ENCODE results near the gene ABR. TPM values are rescaled to one million over a fixed set of nuclear protein-coding genes. Genes with fewer than 3 reads are reported as not detected.

Gene ABR
- total and polyA plus RNA-seq, 2 of the 13 experiments (the other 11 are each of a cell fraction or from before 2014, with no cell fraction given), result 12.4 to 40.4 TPM

DNA sequence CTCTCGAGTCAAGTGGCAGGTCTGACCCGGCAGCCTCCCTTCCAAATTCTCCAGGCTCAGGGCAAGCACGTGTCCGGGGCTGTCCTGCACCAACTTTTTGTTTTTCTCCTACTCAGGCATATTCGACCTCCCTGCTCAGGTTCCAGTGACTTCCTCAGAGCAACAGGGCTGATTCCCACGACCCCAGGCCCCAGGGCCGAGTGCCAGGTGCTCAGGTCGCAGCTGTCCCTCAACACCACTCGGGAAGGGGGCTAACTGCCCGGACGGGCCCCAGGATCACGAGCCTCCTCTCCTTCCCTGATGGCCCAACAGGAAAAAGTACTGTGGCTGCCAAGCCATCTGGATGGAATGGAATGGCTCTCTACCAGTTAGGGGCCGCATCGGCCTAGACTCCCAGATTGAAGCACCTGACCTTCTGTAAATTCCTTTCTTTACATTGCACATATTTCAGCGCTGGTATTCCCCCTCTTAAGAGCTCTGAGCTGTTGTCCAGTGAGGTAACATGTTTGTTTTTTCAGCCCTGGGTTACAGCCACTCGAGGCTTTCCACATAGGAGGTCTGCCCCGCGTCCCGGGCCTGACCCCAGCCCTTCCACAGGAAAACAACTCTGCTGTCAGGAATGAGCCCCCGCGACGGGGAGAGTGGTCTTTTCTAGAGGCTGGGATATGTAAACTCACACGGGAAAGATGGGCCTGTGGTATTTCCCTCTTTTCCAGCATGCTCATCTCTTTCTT is 225.2 kb downstream of the ABR start (continued):
- TF ChIP-seq, protein P1, sequence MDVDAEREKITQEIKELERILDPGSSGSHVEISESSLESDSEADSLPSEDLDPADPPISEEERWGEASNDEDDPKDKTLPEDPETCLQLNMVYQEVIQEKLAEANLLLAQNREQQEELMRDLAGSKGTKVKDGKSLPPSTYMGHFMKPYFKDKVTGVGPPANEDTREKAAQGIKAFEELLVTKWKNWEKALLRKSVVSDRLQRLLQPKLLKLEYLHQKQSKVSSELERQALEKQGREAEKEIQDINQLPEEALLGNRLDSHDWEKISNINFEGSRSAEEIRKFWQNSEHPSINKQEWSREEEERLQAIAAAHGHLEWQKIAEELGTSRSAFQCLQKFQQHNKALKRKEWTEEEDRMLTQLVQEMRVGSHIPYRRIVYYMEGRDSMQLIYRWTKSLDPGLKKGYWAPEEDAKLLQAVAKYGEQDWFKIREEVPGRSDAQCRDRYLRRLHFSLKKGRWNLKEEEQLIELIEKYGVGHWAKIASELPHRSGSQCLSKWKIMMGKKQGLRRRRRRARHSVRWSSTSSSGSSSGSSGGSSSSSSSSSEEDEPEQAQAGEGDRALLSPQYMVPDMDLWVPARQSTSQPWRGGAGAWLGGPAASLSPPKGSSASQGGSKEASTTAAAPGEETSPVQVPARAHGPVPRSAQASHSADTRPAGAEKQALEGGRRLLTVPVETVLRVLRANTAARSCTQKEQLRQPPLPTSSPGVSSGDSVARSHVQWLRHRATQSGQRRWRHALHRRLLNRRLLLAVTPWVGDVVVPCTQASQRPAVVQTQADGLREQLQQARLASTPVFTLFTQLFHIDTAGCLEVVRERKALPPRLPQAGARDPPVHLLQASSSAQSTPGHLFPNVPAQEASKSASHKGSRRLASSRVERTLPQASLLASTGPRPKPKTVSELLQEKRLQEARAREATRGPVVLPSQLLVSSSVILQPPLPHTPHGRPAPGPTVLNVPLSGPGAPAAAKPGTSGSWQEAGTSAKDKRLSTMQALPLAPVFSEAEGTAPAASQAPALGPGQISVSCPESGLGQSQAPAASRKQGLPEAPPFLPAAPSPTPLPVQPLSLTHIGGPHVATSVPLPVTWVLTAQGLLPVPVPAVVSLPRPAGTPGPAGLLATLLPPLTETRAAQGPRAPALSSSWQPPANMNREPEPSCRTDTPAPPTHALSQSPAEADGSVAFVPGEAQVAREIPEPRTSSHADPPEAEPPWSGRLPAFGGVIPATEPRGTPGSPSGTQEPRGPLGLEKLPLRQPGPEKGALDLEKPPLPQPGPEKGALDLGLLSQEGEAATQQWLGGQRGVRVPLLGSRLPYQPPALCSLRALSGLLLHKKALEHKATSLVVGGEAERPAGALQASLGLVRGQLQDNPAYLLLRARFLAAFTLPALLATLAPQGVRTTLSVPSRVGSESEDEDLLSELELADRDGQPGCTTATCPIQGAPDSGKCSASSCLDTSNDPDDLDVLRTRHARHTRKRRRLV (CRISPR knock-in tag; IDR thresholded peaks at IDR 0.05), result no peak
- TF ChIP-seq HDAC6 (IDR thresholded peaks at IDR 0.05; ENCODE audit: low read depth, low read length) (no peak), MBD4 (IDR thresholded peaks at IDR 0.05; ENCODE audit: borderline replicate concordance, low read length) (no peak), RAD21 (CRISPR knock-in tag; IDR thresholded peaks at IDR 0.05) (no peak), ZNF75D (CRISPR knock-in tag; IDR thresholded peaks at IDR 0.05; ENCODE audit: borderline replicate concordance) (no peak), HNRNPH1 (optimal IDR thresholded peaks at IDR 0.05; ENCODE audit: low read depth, low read length) (no peak), BRCA1 (CRISPR knock-in tag; IDR thresholded peaks at IDR 0.05) (no peak)
- TF ChIP-seq, protein P2, sequence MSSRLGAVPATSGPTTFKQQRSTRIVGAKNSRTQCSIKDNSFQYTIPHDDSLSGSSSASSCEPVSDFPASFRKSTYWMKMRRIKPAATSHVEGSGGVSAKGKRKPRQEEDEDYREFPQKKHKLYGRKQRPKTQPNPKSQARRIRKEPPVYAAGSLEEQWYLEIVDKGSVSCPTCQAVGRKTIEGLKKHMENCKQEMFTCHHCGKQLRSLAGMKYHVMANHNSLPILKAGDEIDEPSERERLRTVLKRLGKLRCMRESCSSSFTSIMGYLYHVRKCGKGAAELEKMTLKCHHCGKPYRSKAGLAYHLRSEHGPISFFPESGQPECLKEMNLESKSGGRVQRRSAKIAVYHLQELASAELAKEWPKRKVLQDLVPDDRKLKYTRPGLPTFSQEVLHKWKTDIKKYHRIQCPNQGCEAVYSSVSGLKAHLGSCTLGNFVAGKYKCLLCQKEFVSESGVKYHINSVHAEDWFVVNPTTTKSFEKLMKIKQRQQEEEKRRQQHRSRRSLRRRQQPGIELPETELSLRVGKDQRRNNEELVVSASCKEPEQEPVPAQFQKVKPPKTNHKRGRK (CRISPR knock-in tag; IDR thresholded peaks at IDR 0.05), result no peak
- TF ChIP-seq, protein P3, sequence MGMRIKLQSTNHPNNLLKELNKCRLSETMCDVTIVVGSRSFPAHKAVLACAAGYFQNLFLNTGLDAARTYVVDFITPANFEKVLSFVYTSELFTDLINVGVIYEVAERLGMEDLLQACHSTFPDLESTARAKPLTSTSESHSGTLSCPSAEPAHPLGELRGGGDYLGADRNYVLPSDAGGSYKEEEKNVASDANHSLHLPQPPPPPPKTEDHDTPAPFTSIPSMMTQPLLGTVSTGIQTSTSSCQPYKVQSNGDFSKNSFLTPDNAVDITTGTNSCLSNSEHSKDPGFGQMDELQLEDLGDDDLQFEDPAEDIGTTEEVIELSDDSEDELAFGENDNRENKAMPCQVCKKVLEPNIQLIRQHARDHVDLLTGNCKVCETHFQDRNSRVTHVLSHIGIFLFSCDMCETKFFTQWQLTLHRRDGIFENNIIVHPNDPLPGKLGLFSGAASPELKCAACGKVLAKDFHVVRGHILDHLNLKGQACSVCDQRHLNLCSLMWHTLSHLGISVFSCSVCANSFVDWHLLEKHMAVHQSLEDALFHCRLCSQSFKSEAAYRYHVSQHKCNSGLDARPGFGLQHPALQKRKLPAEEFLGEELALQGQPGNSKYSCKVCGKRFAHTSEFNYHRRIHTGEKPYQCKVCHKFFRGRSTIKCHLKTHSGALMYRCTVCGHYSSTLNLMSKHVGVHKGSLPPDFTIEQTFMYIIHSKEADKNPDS (CRISPR knock-in tag; IDR thresholded peaks at IDR 0.05), result no peak
- TF ChIP-seq, protein P4, sequence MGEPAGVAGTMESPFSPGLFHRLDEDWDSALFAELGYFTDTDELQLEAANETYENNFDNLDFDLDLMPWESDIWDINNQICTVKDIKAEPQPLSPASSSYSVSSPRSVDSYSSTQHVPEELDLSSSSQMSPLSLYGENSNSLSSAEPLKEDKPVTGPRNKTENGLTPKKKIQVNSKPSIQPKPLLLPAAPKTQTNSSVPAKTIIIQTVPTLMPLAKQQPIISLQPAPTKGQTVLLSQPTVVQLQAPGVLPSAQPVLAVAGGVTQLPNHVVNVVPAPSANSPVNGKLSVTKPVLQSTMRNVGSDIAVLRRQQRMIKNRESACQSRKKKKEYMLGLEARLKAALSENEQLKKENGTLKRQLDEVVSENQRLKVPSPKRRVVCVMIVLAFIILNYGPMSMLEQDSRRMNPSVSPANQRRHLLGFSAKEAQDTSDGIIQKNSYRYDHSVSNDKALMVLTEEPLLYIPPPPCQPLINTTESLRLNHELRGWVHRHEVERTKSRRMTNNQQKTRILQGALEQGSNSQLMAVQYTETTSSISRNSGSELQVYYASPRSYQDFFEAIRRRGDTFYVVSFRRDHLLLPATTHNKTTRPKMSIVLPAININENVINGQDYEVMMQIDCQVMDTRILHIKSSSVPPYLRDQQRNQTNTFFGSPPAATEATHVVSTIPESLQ (CRISPR knock-in tag; conservative IDR thresholded peaks at IDR 0.05), result no peak
